ENCODE results near the gene E2F4. TPM values are rescaled to one million over a fixed set of nuclear protein-coding genes. Genes with fewer than 3 reads are reported as not detected.
A peak's percentile ranks its signal among the peaks of the same experiment; 100 is the strongest.

The E2F4 gene
- total and polyA plus RNA-seq, 2 of the 13 experiments (the other 11 are each of a cell fraction or from before 2014, with no cell fraction given), result 84.8 to 91.2 TPM

GRCh38 chr16:67173808-67174705, 17.9 kb upstream of the E2F4 start (continued):
- TF ChIP-seq, protein P1, sequence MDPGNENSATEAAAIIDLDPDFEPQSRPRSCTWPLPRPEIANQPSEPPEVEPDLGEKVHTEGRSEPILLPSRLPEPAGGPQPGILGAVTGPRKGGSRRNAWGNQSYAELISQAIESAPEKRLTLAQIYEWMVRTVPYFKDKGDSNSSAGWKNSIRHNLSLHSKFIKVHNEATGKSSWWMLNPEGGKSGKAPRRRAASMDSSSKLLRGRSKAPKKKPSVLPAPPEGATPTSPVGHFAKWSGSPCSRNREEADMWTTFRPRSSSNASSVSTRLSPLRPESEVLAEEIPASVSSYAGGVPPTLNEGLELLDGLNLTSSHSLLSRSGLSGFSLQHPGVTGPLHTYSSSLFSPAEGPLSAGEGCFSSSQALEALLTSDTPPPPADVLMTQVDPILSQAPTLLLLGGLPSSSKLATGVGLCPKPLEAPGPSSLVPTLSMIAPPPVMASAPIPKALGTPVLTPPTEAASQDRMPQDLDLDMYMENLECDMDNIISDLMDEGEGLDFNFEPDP (CRISPR knock-in tag; conservative IDR thresholded peaks at IDR 0.05), result no peak
- TF ChIP-seq ESRRA (CRISPR knock-in tag; IDR thresholded peaks at IDR 0.05; ENCODE audit: low read depth), result peak; percentile 34; the same call in 1 of the 2 replicates
- TF ChIP-seq NRL (CRISPR knock-in tag; IDR thresholded peaks at IDR 0.05; ENCODE audit: borderline replicate concordance), result peak; percentile 99
- peak; percentile 95 for TF ChIP-seq ZNF550 (CRISPR knock-in tag; IDR thresholded peaks at IDR 0.05; ENCODE audit: borderline replicate concordance)
- TF ChIP-seq KDM4B (CRISPR knock-in tag; IDR thresholded peaks at IDR 0.05), result peak; percentile 64; the same call in 1 of the 2 replicates
- TF ChIP-seq PCBP2 (optimal IDR thresholded peaks at IDR 0.05; ENCODE audit: low read depth, low read length, poor library complexity, severe bottlenecking), result no peak
- no peak for TF ChIP-seq NR2F2 (IDR thresholded peaks at IDR 0.05; ENCODE audit: borderline replicate concordance, low read depth)
- 0 out of 2 replicates have a peak, but pooled peaks have one; percentile 22 for TF ChIP-seq ETS1 (CRISPR knock-in tag; IDR thresholded peaks at IDR 0.05)
- TF ChIP-seq ZNF335 (CRISPR knock-in tag; IDR thresholded peaks at IDR 0.05), result peak; percentile 84; the same call in 1 of the 2 replicates
- TF ChIP-seq BHLHE40 (IDR thresholded peaks at IDR 0.05; ENCODE audit: low read length), result no peak
- TF ChIP-seq SNAPC4 (CRISPR knock-in tag; IDR thresholded peaks at IDR 0.05), result no peak
- TF ChIP-seq CBX1 (IDR thresholded peaks at IDR 0.05; ENCODE audit: low read depth), result peak; percentile 80
- peak; percentile 68 for TF ChIP-seq ZNF263 (CRISPR knock-in tag; IDR thresholded peaks at IDR 0.05)
- TF ChIP-seq, protein P2, sequence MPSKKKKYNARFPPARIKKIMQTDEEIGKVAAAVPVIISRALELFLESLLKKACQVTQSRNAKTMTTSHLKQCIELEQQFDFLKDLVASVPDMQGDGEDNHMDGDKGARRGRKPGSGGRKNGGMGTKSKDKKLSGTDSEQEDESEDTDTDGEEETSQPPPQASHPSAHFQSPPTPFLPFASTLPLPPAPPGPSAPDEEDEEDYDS (CRISPR knock-in tag; IDR thresholded peaks at IDR 0.05), result peak; percentile 78
- peak; percentile 97 for TF ChIP-seq ZNF547 (CRISPR knock-in tag; IDR thresholded peaks at IDR 0.05)
- TF ChIP-seq ZNF367 (CRISPR knock-in tag; IDR thresholded peaks at IDR 0.05; ENCODE audit: borderline replicate concordance), result no peak
- TF ChIP-seq ZFP41 (CRISPR knock-in tag; IDR thresholded peaks at IDR 0.05; ENCODE audit: borderline replicate concordance), result peak; percentile 97
- peak; percentile 22; the same call in 1 of the 2 replicates for TF ChIP-seq BRD4 (CRISPR knock-in tag; IDR thresholded peaks at IDR 0.05)
